Colonic mucosa (tissue), 4 donors: ENCODE results near the gene KDM4C. TPM values are rescaled to one million over a fixed set of nuclear protein-coding genes. Genes with fewer than 3 reads are reported as not detected.

Source experiments
- DNase-seq: peaks from one replicate; pipeline ENCODE4 v3.0.0-alpha.2; 2020
- H3K27ac ChIP-seq: fragments of 200-600 bp; one replicate; pipeline ENCODE4 v1.8.0; 2021
- H3K27me3 ChIP-seq: fragments of 200-600 bp; one replicate; pipeline ENCODE4 v1.8.0; 2021
- H3K36me3 ChIP-seq: fragments of 200-600 bp; one replicate; pipeline ENCODE4 v1.8.0; 2021
- H3K4me1 ChIP-seq: fragments of 200-600 bp; one replicate; pipeline ENCODE4 v1.8.0; 2021; ENCODE audit warnings: mild to moderate bottlenecking
- H3K4me3 ChIP-seq: fragments of 200-600 bp; one replicate; pipeline ENCODE4 v1.8.0; 2021
- H3K9ac ChIP-seq, 2 donors: one replicate each; pipeline ENCODE4 v1.7.0; 2013; ENCODE audit warnings: control low read depth in 2 of 2, low read depth in 2 of 2, low read length in 2 of 2
- H3K9me3 ChIP-seq: fragments of 200-600 bp; one replicate; pipeline ENCODE4 v1.8.0; 2021
- intact Hi-C: fragments of 100-400 bp; cut with DNase I; formaldehyde crosslinking; loops from one replicate; pipeline ENCODE4 v1.14.1; 2022
- total RNA-seq, 2 donors: library from RNA; stranded (reverse); fragmentation: NEBNext Ultra II Directional in 1 of 2; extraction: Animal tissue kit (Norgen Biotek cat#: 25700) in 1 of 2; gene quantifications; one replicate each; pipeline ENCODE4 v1.2.1, GENCODE V29; 2021
- TF ChIP-seq, protein P1 (sequence below): fragments of 200-600 bp; IDR thresholded peaks from one replicate; pipeline ENCODE4 v1.8.0; 2022; ENCODE audit warnings: antibody characterized with exemption, mild to moderate bottlenecking
- donor health status: healthy.
- donor health status: DM: no; HTN: no; CAD: no.
- donor health status: DM: no; HTN: no; CAD: no.

KDM4C gene
- total RNA-seq, 2 donors from 2014 or later, result 37.3 to 42.0 TPM

GRCh38 chr9:7104625-7105024, 346.9 kb downstream of the KDM4C start:
- Histone ChIP-seq H3K9me3 (no peaks in the 10 kb centered on the region), H3K4me3 (no peak overlapping the region), H3K9ac (no peak overlapping the region), H3K27ac (no peak overlapping the region), H3K36me3 (no peaks in the 10 kb centered on the region), H3K4me1 (no peaks in the 10 kb centered on the region), H3K27me3 (no peaks in the 10 kb centered on the region)
- TF ChIP-seq, protein P1, sequence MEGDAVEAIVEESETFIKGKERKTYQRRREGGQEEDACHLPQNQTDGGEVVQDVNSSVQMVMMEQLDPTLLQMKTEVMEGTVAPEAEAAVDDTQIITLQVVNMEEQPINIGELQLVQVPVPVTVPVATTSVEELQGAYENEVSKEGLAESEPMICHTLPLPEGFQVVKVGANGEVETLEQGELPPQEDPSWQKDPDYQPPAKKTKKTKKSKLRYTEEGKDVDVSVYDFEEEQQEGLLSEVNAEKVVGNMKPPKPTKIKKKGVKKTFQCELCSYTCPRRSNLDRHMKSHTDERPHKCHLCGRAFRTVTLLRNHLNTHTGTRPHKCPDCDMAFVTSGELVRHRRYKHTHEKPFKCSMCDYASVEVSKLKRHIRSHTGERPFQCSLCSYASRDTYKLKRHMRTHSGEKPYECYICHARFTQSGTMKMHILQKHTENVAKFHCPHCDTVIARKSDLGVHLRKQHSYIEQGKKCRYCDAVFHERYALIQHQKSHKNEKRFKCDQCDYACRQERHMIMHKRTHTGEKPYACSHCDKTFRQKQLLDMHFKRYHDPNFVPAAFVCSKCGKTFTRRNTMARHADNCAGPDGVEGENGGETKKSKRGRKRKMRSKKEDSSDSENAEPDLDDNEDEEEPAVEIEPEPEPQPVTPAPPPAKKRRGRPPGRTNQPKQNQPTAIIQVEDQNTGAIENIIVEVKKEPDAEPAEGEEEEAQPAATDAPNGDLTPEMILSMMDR, result no peak
- no peak for DNase-seq
- intact Hi-C loops, result no loop called here

GRCh38 chr9:7105095-7105494, 347.3 kb downstream of the KDM4C start:
- Histone ChIP-seq H3K9ac (no peak overlapping the region), H3K27me3 (no peaks in the 10 kb centered on the region), H3K4me3 (no peak overlapping the region), H3K27ac (no peak overlapping the region), H3K4me1 (no peaks in the 10 kb centered on the region), H3K36me3 (no peaks in the 10 kb centered on the region), H3K9me3 (no peaks in the 10 kb centered on the region)
- DNase-seq, result no peak
- TF ChIP-seq, protein P1, result no peak
- intact Hi-C loops, result no loop called here

DNA sequence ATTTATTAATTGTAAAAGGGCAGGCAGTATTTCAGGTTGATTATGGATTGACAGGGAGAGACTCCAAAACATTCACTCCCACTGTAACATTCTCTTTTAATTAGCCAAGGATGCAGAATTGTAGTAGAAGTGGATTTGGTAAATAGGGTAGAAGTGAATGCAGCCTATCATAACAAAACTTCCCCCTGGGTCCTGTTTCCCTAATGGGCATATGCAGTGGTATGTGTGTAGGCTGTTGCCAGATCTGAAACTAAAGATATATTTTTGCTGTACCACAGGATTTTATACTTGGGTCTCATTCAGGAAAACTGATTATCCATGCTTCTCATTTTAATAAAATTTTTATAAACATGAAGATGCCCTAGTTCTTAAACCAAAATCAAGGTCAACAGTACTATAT, 351.2 kb downstream of the KDM4C start:
- TF ChIP-seq, protein P1, result no peak
- DNase-seq, result no peak
- Histone ChIP-seq H3K36me3 (no peaks in the 10 kb centered on the region), H3K9me3 (no peaks in the 10 kb centered on the region), H3K27ac (no peak overlapping the region), H3K4me1 (no peaks in the 10 kb centered on the region), H3K27me3 (no peaks in the 10 kb centered on the region), H3K4me3 (no peak overlapping the region), H3K9ac (no peak overlapping the region)
- intact Hi-C loops, result no loop called here

DNA sequence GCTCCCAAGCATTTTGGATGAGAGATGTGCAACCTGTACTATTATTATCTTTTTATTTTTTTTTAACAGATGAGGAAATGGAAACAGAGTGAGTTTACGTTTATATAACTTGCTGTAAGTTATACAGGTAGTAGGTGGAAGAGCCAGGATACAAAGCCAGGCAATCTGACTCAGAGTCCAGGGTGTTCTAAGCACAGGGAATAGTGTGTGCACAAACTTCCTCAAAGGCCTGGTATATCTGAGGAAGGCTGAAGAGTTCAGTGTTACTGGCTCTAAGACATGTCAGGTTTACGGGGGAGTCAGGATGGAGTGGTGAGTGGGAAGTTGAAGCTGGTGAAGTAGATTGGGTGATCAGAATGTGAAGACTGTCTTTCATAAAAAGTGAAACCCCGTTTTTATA, 353.6 kb downstream of the KDM4C start:
- no peaks in the 10 kb centered on the region for H3K9me3 ChIP-seq
- no peaks in the 10 kb centered on the region for H3K36me3 ChIP-seq
- H3K9ac ChIP-seq, result no peak overlapping the region
- no peak overlapping the region for H3K4me3 ChIP-seq
- no peaks in the 10 kb centered on the region for H3K4me1 ChIP-seq
- no peak for DNase-seq
- intact Hi-C loops, result no loop called here
- no peaks in the 10 kb centered on the region for H3K27me3 ChIP-seq
- TF ChIP-seq, protein P1, result no peak
- H3K27ac ChIP-seq, result no peak overlapping the region

- Histone ChIP-seq H3K9me3 (no peaks in the 10 kb centered on the region), H3K4me1 (no peaks in the 10 kb centered on the region), H3K4me3 (no peak overlapping the region), H3K27me3 (no peaks in the 10 kb centered on the region), H3K9ac (no peak overlapping the region), H3K36me3 (no peaks in the 10 kb centered on the region), H3K27ac (no peak overlapping the region)
- intact Hi-C loops, result no loop called here
- TF ChIP-seq, protein P1, result no peak
- DNase-seq, result no peak
These were observed 357.8 kb downstream of the KDM4C start for GRCh38 chr9:7115606-7116005.
